Endothelial cell of umbilical vein (primary cell): ENCODE measurements around the gene APCDD1L. TPM values are rescaled to one million over a fixed set of nuclear protein-coding genes. Genes with fewer than 3 reads are reported as not detected.

Source experiments
- BruUV-seq: library from RNA; stranded (reverse); fragments of 400-500 nt; replicated peaks from 2 replicates; lab custom pipeline; 2021; lab: Mats Ljungman, UMichigan
- CTCF ChIA-PET: fragments of 300-600, 350-600 bp; sonication (Branson Sonifier 250); formaldehyde crosslinking; loops from one replicate; lab custom pipeline; 2021; ENCODE audit warnings: antibody characterized with exemption, inconsistent platforms; lab: Charles Lee
- POLR2A ChIA-PET: fragments of 300-600, 350-600 bp; sonication (Branson Sonifier 250); formaldehyde crosslinking; loops from one replicate; lab custom pipeline; 2021; ENCODE audit warnings: antibody characterized with exemption, inconsistent platforms; lab: Charles Lee
- DNase-seq: peaks from one replicate; pipeline ENCODE4 v3.0.0-alpha.2; 2011; ENCODE audit warnings: low read depth, low spot score
- FAIRE-seq: peaks from 2 replicates; lab custom pipeline; 2011; peaks lifted over from hg19 to GRCh38; lab: Jason Lieb, UNC
- H2AFZ ChIP-seq: 2 replicates; pipeline ENCODE4 v1.6.0; 2012; ENCODE audit warnings: low read depth, low read length, control low read depth, inconsistent platforms
- H3K27ac ChIP-seq: 2 replicates; pipeline ENCODE4 v1.5.1; 2011; ENCODE audit warnings: low read depth, mild to moderate bottlenecking, control low read depth, low read length, moderate library complexity; ENCODE audit not compliant: insufficient read depth
- H3K27me3 ChIP-seq, 2 experiments: 2 replicates each; pipeline versions ENCODE4 v1.6.0 to v1.6.1; 2011; ENCODE audit warnings: low read length in 2 of 2, mixed read lengths in 1 of 2; ENCODE audit not compliant: control insufficient read depth in 2 of 2, insufficient read depth in 2 of 2
- H3K36me3 ChIP-seq, 2 experiments: 2 replicates in 1 of 2; 3 replicates in 1 of 2; pipeline ENCODE4 v1.5.1; 2011; ENCODE audit warnings: low read length in 2 of 2, mild to moderate bottlenecking in 1 of 2, moderate library complexity in 1 of 2; ENCODE audit not compliant: control insufficient read depth in 2 of 2, insufficient read depth in 2 of 2; ENCODE audit errors: extremely low read depth in 1 of 2
- H3K4me1 ChIP-seq: 3 replicates; pipeline ENCODE4 v1.5.1; 2011; ENCODE audit warnings: mild to moderate bottlenecking, low read length; ENCODE audit not compliant: control insufficient read depth, insufficient read depth; ENCODE audit errors: extremely low read depth
- H3K4me2 ChIP-seq: 2 replicates; pipeline ENCODE4 v1.6.1; 2011; ENCODE audit warnings: low read length, control low read depth, mixed read lengths; ENCODE audit not compliant: insufficient read depth
- H3K4me3 ChIP-seq, 3 experiments: fragments of 200-600 bp in 1 of 3; sonication (generic), shearing (Covaris generic) in 1 of 3; replicated peaks in 1 of 3; 2 replicates each; pipeline ENCODE4 v1.5.1; 2011 to 2016; ENCODE audit warnings: control low read depth in 3 of 3, low read length in 3 of 3, mild to moderate bottlenecking in 2 of 3, inconsistent platforms in 1 of 3, low read depth in 1 of 3, moderate library complexity in 1 of 3; ENCODE audit not compliant: insufficient read depth in 1 of 3
- H3K79me2 ChIP-seq: 2 replicates; pipeline ENCODE4 v1.6.0; 2012; ENCODE audit warnings: low read length, inconsistent platforms; ENCODE audit not compliant: control insufficient read depth, insufficient read depth
- H3K9ac ChIP-seq: replicated peaks from 2 replicates; pipeline ENCODE3; 2011; ENCODE audit warnings: low read length, control low read depth; ENCODE audit not compliant: insufficient read depth; ENCODE audit errors: extremely low read depth
- H3K9me1 ChIP-seq: replicated peaks from 3 replicates; pipeline ENCODE4 v1.6.0; 2011; ENCODE audit warnings: mild to moderate bottlenecking, low read length; ENCODE audit not compliant: control insufficient read depth, insufficient read depth; ENCODE audit errors: extremely low read depth
- H3K9me3 ChIP-seq: replicated peaks from 2 replicates; pipeline ENCODE4 v1.5.1; 2012; ENCODE audit warnings: low read length, inconsistent platforms; ENCODE audit not compliant: control insufficient read depth, insufficient read depth
- H4K20me1 ChIP-seq: replicated peaks from 2 replicates; pipeline ENCODE3; 2011; ENCODE audit warnings: mild to moderate bottlenecking, low read length; ENCODE audit not compliant: control insufficient read depth, insufficient read depth; ENCODE audit errors: extremely low read depth
- EZH2 ChIP-seq: IDR thresholded peaks from 2 replicates; pipeline ENCODE4 v1.6.1; 2012; ENCODE audit warnings: borderline replicate concordance, low read depth, mild to moderate bottlenecking, moderate library complexity, low read length, inconsistent platforms; ENCODE audit not compliant: severe bottlenecking
- FOS ChIP-seq: IDR thresholded peaks from 2 replicates; pipeline ENCODE4 v1.6.1; 2011; ENCODE audit warnings: mild to moderate bottlenecking, low read length, moderate library complexity, borderline replicate concordance; ENCODE audit not compliant: insufficient read depth
- GATA2 ChIP-seq: IDR thresholded peaks from 2 replicates; pipeline ENCODE4 v1.7.0; 2011; ENCODE audit warnings: low read depth, mild to moderate bottlenecking, moderate library complexity, mixed read lengths, low read length; ENCODE audit not compliant: insufficient read length, insufficient read depth
- JUN ChIP-seq: IDR thresholded peaks from 2 replicates; pipeline ENCODE4 v1.6.1; 2011; ENCODE audit warnings: borderline replicate concordance, low read depth; ENCODE audit not compliant: insufficient read length, insufficient read depth
- MYC ChIP-seq: IDR thresholded peaks from one replicate; pipeline ENCODE4 v1.6.1; 2011; ENCODE audit warnings: mild to moderate bottlenecking, low read depth, low read length
- POLR2A ChIP-seq: IDR thresholded peaks from 2 replicates; pipeline ENCODE4 v1.6.1; 2012; ENCODE audit warnings: low read depth, mild to moderate bottlenecking, control low read depth, low read length
- POLR2AphosphoS5 ChIP-seq: IDR thresholded peaks from 2 replicates; pipeline ENCODE4 v1.6.1; 2012; ENCODE audit warnings: low read depth, mild to moderate bottlenecking, control low read depth, low read length, moderate library complexity; ENCODE audit not compliant: insufficient read depth
- dilution Hi-C: fragments of 300-500 bp; cut with MboI; formaldehyde crosslinking; loops from one replicate; pipeline ENCODE4 v1.15.0; 2019; ENCODE audit warnings: low sequenced_read_pairs; ENCODE audit not compliant: extremely low pct_ligation_motif_present
- intact Hi-C: fragments of 100-400 bp; cut with micrococcal nuclease; formaldehyde crosslinking; loops from one replicate; pipeline ENCODE4 v1.10.0; 2022
- polyA plus RNA-seq, 4 experiments: library from polyadenylated mRNA; depleted of rRNA in 3 of 4; stranded (reverse) in 3 of 4; unstranded in 1 of 4; fragments of >200 nt; gene quantifications; 2 replicates each; pipeline versions ENCODE4 v1.2.1 to v1.2.3, GENCODE V29; 2011 to 2012; ENCODE audit warnings: missing spikeins in 1 of 4
- total RNA-seq: library from RNA; stranded (reverse); gene quantifications from 2 replicates; pipeline ENCODE4 v1.2.3, GENCODE V29; 2021
- TF ChIP-seq, protein P1 (sequence below), 2 donors: IDR thresholded peaks; 1 replicate in 1 of 2; 2 replicates in 1 of 2; pipeline ENCODE4 v1.5.1; 2011; ENCODE audit warnings: low read length in 2 of 2, mild to moderate bottlenecking in 2 of 2, moderate library complexity in 2 of 2, control low read depth in 1 of 2, inconsistent platforms in 1 of 2, low read depth in 1 of 2; ENCODE audit not compliant: insufficient read depth in 1 of 2; ENCODE audit errors: extremely low read depth in 1 of 2
- TF ChIP-seq, protein P2 (sequence below): IDR thresholded peaks from 2 replicates; pipeline ENCODE4 v1.6.1; 2011; ENCODE audit not compliant: insufficient read depth, insufficient read length

APCDD1L gene
- total and polyA plus RNA-seq, 2 donors (not counting 3 experiments of a cell fraction or from before 2014, with no cell fraction given) = 0.17 to 1.4 TPM

DNA sequence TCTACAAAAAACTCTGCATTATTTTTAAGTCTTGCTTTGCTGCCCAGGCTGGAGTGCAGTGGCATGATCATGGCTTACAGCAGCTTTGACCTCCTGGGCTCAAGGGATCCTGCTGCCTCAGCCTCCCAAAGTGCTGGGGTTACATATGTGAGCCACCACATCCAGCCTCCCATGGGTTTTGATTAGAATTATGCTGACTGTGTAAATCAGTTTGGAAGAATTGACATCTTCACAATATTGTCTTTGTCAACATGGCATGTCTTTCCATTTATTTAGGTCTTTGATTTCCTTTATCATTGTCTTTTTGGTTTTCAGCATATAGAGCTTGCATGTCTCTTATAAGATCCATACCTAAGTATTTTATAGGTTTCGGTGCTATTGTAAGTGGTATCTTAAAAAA is 13.2 kb upstream of the APCDD1L start:
- H3K9me3 ChIP-seq = peaks cover 2% of the 10 kb centered on the region
- no peaks in the 10 kb centered on the region for H3K27me3 ChIP-seq
- FAIRE-seq (no peak), DNase-seq (no peak)
- ChIA-PET CTCF (no interaction called here), POLR2A (no interaction called here)
- H3K9me1 ChIP-seq = no peaks in the 10 kb centered on the region
- no peaks in the 10 kb centered on the region for H4K20me1 ChIP-seq
- no peak overlapping the region for H3K27ac ChIP-seq
- no peaks in the 10 kb centered on the region for H3K36me3 ChIP-seq
- no peak overlapping the region for H3K4me3 ChIP-seq
- H2AFZ ChIP-seq = no peak overlapping the region
- no peak overlapping the region for H3K4me2 ChIP-seq
- H3K4me1 ChIP-seq = peaks cover 10% of the 10 kb centered on the region
- no peaks in the 10 kb centered on the region for H3K79me2 ChIP-seq
- BruUV-seq = no TSS peak
- intact Hi-C loops = no loop called here
- dilution Hi-C loops = no loop called here
- TF ChIP-seq JUN (no peak), MYC (no peak), POLR2AphosphoS5 (no peak), GATA2 (no peak), EZH2 (no peak), POLR2A (no peak), FOS (no peak)
- TF ChIP-seq, protein P1, sequence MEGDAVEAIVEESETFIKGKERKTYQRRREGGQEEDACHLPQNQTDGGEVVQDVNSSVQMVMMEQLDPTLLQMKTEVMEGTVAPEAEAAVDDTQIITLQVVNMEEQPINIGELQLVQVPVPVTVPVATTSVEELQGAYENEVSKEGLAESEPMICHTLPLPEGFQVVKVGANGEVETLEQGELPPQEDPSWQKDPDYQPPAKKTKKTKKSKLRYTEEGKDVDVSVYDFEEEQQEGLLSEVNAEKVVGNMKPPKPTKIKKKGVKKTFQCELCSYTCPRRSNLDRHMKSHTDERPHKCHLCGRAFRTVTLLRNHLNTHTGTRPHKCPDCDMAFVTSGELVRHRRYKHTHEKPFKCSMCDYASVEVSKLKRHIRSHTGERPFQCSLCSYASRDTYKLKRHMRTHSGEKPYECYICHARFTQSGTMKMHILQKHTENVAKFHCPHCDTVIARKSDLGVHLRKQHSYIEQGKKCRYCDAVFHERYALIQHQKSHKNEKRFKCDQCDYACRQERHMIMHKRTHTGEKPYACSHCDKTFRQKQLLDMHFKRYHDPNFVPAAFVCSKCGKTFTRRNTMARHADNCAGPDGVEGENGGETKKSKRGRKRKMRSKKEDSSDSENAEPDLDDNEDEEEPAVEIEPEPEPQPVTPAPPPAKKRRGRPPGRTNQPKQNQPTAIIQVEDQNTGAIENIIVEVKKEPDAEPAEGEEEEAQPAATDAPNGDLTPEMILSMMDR (IDR thresholded peaks at IDR 0.05; ENCODE audit: extremely low read depth in 1 of 2, insufficient read depth in 1 of 2, low read depth in 1 of 2, low read length in 2 of 2) = no peak
- TF ChIP-seq, protein P2, sequence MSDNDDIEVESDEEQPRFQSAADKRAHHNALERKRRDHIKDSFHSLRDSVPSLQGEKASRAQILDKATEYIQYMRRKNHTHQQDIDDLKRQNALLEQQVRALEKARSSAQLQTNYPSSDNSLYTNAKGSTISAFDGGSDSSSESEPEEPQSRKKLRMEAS = no peak
- no peak overlapping the region for H3K9ac ChIP-seq
